Erythroblast (primary cell): ENCODE results near the gene EIF4G1.

Experiments
- GATA1 ChIP-seq: IDR thresholded peaks from 2 replicates; pipeline ENCODE4 v1.6.1; 2011; ENCODE audit warnings: low read depth, mild to moderate bottlenecking, control low read depth, low read length, moderate library complexity
- POLR2A ChIP-seq: IDR thresholded peaks from 2 replicates; pipeline ENCODE4 v1.6.1; 2011; ENCODE audit warnings: mild to moderate bottlenecking, low read length

- TF ChIP-seq POLR2A (no peak), GATA1 (no peak)
Observed at GRCh38 chr3:184368586-184369183, 54.3 kb downstream of the EIF4G1 start.
